Neural cell (in vitro differentiated cells): Measurements from ENCODE around the gene BMAL1. TPM values are rescaled to one million over a fixed set of nuclear protein-coding genes. Genes with fewer than 3 reads are reported as not detected.

Experiments used
- H2AFZ ChIP-seq: fragments of 200-600, 300-800 bp; sonication (generic), shearing (Covaris generic); 2 replicates; pipeline ENCODE4 v1.6.0; 2014; ENCODE audit warnings: low read depth, mild to moderate bottlenecking, antibody characterized with exemption, low read length, moderate library complexity
- H3F3A ChIP-seq: fragments of 200-600 bp; shearing (Covaris generic); 2 replicates; pipeline ENCODE4 v1.6.1; 2016; ENCODE audit warnings: mild to moderate bottlenecking, moderate library complexity, mixed read lengths, antibody characterized with exemption, low read length; ENCODE audit not compliant: insufficient read depth, poor library complexity, severe bottlenecking
- H3K27ac ChIP-seq: fragments of 200-600, 300-800 bp; sonication (generic), shearing (Covaris generic); 2 replicates; pipeline ENCODE4 v1.5.1; 2014; ENCODE audit warnings: mild to moderate bottlenecking, low read length, moderate library complexity
- H3K27me3 ChIP-seq: fragments of 300-800, 200-600 bp; sonication (generic), shearing (Covaris generic); 2 replicates; pipeline ENCODE4 v1.6.0; 2014; ENCODE audit warnings: mild to moderate bottlenecking, low read depth, low read length, moderate library complexity; ENCODE audit not compliant: insufficient read depth
- H3K36me3 ChIP-seq: fragments of 300-800, 200-600 bp; sonication (generic), shearing (Covaris generic); 2 replicates; pipeline ENCODE4 v1.5.1; 2014; ENCODE audit warnings: mild to moderate bottlenecking, antibody characterized with exemption, low read length, moderate library complexity; ENCODE audit not compliant: insufficient read depth
- H3K4me2 ChIP-seq: fragments of 300-800, 200-600 bp; sonication (generic), shearing (Covaris generic); 2 replicates; pipeline ENCODE4 v1.6.0; 2014; ENCODE audit warnings: mild to moderate bottlenecking, low read length
- H3K4me3 ChIP-seq: fragments of 300-800, 200-600 bp; sonication (generic), shearing (Covaris generic); 2 replicates; pipeline ENCODE4 v1.5.1; 2014; ENCODE audit warnings: mild to moderate bottlenecking, low read length, moderate library complexity
- H3K79me2 ChIP-seq: fragments of 200-600 bp; shearing (Covaris generic); replicated peaks from 2 replicates; pipeline ENCODE4 v1.6.0; 2014; ENCODE audit warnings: mild to moderate bottlenecking, low read length, moderate library complexity; ENCODE audit not compliant: insufficient read depth
- H3K9ac ChIP-seq: fragments of 300-800, 200-600 bp; sonication (generic), shearing (Covaris generic); 2 replicates; pipeline ENCODE4 v1.6.1; 2016; ENCODE audit warnings: mild to moderate bottlenecking, low read length, mixed read lengths
- H3K9me2 ChIP-seq: fragments of 200-600 bp; shearing (Covaris generic); 2 replicates; pipeline ENCODE4 v1.6.1; 2016; ENCODE audit warnings: mild to moderate bottlenecking, low read length, mixed read lengths; ENCODE audit not compliant: insufficient read depth
- H3K9me3 ChIP-seq: fragments of 200-600, 300-800 bp; sonication (generic), shearing (Covaris generic); 2 replicates; pipeline ENCODE4 v1.6.1; 2016; ENCODE audit warnings: mild to moderate bottlenecking, mixed run types, low read length, moderate library complexity, mixed read lengths
- H4K20me1 ChIP-seq: fragments of 200-600 bp; shearing (Covaris generic); 2 replicates; pipeline ENCODE4 v1.6.1; 2016; ENCODE audit warnings: mild to moderate bottlenecking, mixed run types; ENCODE audit not compliant: insufficient read depth
- CTCF ChIP-seq: fragments of 450-650 bp; IDR thresholded peaks from 2 replicates; pipeline ENCODE4 v1.5.1; 2014; ENCODE audit warnings: antibody characterized with exemption, mild to moderate bottlenecking, moderate library complexity; ENCODE audit not compliant: poor library complexity, severe bottlenecking
- EP300 ChIP-seq: fragments of 450-650 bp; conservative IDR thresholded peaks from 2 replicates; pipeline ENCODE4 v1.6.1; 2014; ENCODE audit warnings: antibody characterized with exemption, mild to moderate bottlenecking, moderate library complexity; ENCODE audit not compliant: poor library complexity, severe bottlenecking
- EZH2 ChIP-seq: fragments of 200-600, 300-800 bp; shearing (Covaris generic), sonication (generic); IDR thresholded peaks from 2 replicates; pipeline ENCODE4 v1.6.1; 2014; ENCODE audit warnings: antibody characterized with exemption, low read length, borderline replicate concordance, mild to moderate bottlenecking; ENCODE audit not compliant: insufficient read depth, poor library complexity, severe bottlenecking
- MXI1 ChIP-seq: fragments of 450-650 bp; conservative IDR thresholded peaks from 2 replicates; pipeline ENCODE4 v1.6.1; 2014; ENCODE audit warnings: antibody characterized with exemption, mild to moderate bottlenecking; ENCODE audit not compliant: poor library complexity, severe bottlenecking
- POLR2AphosphoS5 ChIP-seq: IDR thresholded peaks from 2 replicates; pipeline ENCODE4 v1.6.1; 2012
- RAD21 ChIP-seq: fragments of 450-650 bp; conservative IDR thresholded peaks from 2 replicates; pipeline ENCODE4 v1.6.1; 2014; ENCODE audit warnings: antibody characterized with exemption, mild to moderate bottlenecking, moderate library complexity
- SMC3 ChIP-seq: fragments of 450-650 bp; conservative IDR thresholded peaks from 2 replicates; pipeline ENCODE4 v1.6.1; 2014; ENCODE audit warnings: antibody characterized with exemption, mild to moderate bottlenecking, moderate library complexity; ENCODE audit not compliant: poor library complexity
- TAF1 ChIP-seq: IDR thresholded peaks from 2 replicates; pipeline ENCODE4 v1.6.1; 2012; ENCODE audit warnings: low read depth
- polyA plus RNA-seq: library from polyadenylated mRNA; depleted of rRNA; stranded (reverse); fragments of >200 nt; gene quantifications from 2 replicates; pipeline ENCODE4 v1.2.3, GENCODE V29; 2014
- TF ChIP-seq, protein P1 (sequence below): IDR thresholded peaks from 2 replicates; pipeline ENCODE4 v1.6.1; 2012; ENCODE audit warnings: borderline replicate concordance

BMAL1 gene
- polyA plus RNA-seq, 1 donor from 2014 or later: 17.1 TPM

- no peaks in the 10 kb centered on the region for H3F3A ChIP-seq
- no peaks in the 10 kb centered on the region for H3K79me2 ChIP-seq
- H3K4me2 ChIP-seq: no peak overlapping the region
- H4K20me1 ChIP-seq: no peaks in the 10 kb centered on the region
- H3K36me3 ChIP-seq: no peaks in the 10 kb centered on the region
- no peak overlapping the region for H3K4me3 ChIP-seq
- H3K9me3 ChIP-seq: no peaks in the 10 kb centered on the region
- no peak overlapping the region for H3K9ac ChIP-seq
- TF ChIP-seq TAF1 (no peak), EZH2 (no peak), EP300 (no peak), SMC3 (no peak), RAD21 (no peak), POLR2AphosphoS5 (no peak), CTCF (no peak), MXI1 (no peak)
- TF ChIP-seq, protein P1, sequence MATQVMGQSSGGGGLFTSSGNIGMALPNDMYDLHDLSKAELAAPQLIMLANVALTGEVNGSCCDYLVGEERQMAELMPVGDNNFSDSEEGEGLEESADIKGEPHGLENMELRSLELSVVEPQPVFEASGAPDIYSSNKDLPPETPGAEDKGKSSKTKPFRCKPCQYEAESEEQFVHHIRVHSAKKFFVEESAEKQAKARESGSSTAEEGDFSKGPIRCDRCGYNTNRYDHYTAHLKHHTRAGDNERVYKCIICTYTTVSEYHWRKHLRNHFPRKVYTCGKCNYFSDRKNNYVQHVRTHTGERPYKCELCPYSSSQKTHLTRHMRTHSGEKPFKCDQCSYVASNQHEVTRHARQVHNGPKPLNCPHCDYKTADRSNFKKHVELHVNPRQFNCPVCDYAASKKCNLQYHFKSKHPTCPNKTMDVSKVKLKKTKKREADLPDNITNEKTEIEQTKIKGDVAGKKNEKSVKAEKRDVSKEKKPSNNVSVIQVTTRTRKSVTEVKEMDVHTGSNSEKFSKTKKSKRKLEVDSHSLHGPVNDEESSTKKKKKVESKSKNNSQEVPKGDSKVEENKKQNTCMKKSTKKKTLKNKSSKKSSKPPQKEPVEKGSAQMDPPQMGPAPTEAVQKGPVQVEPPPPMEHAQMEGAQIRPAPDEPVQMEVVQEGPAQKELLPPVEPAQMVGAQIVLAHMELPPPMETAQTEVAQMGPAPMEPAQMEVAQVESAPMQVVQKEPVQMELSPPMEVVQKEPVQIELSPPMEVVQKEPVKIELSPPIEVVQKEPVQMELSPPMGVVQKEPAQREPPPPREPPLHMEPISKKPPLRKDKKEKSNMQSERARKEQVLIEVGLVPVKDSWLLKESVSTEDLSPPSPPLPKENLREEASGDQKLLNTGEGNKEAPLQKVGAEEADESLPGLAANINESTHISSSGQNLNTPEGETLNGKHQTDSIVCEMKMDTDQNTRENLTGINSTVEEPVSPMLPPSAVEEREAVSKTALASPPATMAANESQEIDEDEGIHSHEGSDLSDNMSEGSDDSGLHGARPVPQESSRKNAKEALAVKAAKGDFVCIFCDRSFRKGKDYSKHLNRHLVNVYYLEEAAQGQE: no peak
- no peaks in the 10 kb centered on the region for H3K9me2 ChIP-seq
- no peak overlapping the region for H2AFZ ChIP-seq
- H3K27ac ChIP-seq: no peak overlapping the region
- no peaks in the 10 kb centered on the region for H3K27me3 ChIP-seq
Measured at GRCh38 chr11:13314676-13315394, 37.2 kb downstream of the BMAL1 start.

DNA sequence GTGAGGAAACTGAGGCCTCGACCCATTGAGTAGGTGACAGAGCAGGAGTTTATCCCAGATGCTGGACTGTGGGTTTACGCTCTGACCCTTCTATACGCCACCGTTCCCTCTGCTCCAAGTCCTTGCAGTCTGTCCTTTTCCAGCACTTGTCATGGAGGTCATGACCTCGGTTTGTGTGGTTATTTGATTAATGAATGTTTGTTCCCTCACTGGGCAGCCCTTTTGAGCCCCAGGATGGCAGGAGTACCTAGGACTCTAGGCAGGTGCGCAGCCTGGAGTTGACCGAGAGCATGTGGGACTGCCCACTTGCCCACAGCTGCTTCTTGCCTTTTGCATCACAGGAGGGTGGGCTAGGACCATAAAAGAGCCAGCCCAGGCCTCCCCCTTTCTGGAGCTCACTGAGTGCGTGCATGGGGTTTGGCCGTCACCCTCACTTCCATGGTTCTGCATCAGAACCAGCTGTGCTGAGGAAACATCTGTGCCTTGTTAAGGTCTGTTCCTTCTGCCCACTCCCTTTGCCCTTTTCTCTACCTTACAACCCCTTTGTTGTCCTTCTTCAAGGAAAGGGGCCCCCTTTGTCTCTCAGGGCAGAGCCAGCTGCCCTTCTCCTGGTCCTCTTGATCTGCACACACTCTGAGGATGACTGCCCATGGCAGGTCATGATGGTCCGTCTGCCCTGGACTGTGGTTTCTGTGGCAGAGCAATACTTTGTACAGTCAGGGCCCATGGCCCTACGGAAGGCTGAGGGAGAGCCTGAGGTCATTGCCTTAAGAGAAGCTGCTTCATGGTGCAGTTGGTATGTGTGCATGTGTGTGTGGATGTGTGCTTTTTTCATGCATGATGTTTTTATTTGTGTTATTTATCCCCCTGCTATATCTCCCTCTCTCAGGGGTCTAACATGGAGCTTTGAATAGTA is 38.2 kb downstream of the BMAL1 start:
- Histone ChIP-seq H3K36me3 (no peaks in the 10 kb centered on the region), H4K20me1 (no peaks in the 10 kb centered on the region), H3K27ac (no peak overlapping the region), H3K9me3 (no peaks in the 10 kb centered on the region), H3K9ac (no peak overlapping the region), H3K9me2 (no peaks in the 10 kb centered on the region), H3K4me3 (no peak overlapping the region), H3K79me2 (no peaks in the 10 kb centered on the region), H3F3A (no peaks in the 10 kb centered on the region), H3K4me2 (no peak overlapping the region), H3K27me3 (no peaks in the 10 kb centered on the region), H2AFZ (no peak overlapping the region)
- TF ChIP-seq, protein P1: no peak
- TF ChIP-seq CTCF: no peak
